ENCODE measurements around the gene STX17.
A peak's percentile ranks its signal among the peaks of the same experiment; 100 is the strongest.

STX17 gene

GRCh38 chr9:100011062-100011681, 104.7 kb downstream of the STX17 start:
- DNase-seq, result no peak
- no peak overlapping the region for H3K27ac ChIP-seq
- H3K9me3 ChIP-seq, result peaks cover 0 to 6% (median 0%) of the 10 kb centered on the region in 3 donors
- intact Hi-C loops (cut with DNase I; ENCODE audit: low total_unique reads), result loop anchor here (10.0 kb wide), 2 partner anchors 206 to 846 kb away; no protein-coding TSS in a partner anchor
- H3K4me3 ChIP-seq, result no peak overlapping the region
- no peaks in the 10 kb centered on the region for H3K27me3 ChIP-seq
- peaks cover 13 to 26% (median 24%) of the 10 kb centered on the region in 3 donors for H3K36me3 ChIP-seq
- H3K4me1 ChIP-seq, result no peaks in the 10 kb centered on the region
- TF ChIP-seq, protein P1, sequence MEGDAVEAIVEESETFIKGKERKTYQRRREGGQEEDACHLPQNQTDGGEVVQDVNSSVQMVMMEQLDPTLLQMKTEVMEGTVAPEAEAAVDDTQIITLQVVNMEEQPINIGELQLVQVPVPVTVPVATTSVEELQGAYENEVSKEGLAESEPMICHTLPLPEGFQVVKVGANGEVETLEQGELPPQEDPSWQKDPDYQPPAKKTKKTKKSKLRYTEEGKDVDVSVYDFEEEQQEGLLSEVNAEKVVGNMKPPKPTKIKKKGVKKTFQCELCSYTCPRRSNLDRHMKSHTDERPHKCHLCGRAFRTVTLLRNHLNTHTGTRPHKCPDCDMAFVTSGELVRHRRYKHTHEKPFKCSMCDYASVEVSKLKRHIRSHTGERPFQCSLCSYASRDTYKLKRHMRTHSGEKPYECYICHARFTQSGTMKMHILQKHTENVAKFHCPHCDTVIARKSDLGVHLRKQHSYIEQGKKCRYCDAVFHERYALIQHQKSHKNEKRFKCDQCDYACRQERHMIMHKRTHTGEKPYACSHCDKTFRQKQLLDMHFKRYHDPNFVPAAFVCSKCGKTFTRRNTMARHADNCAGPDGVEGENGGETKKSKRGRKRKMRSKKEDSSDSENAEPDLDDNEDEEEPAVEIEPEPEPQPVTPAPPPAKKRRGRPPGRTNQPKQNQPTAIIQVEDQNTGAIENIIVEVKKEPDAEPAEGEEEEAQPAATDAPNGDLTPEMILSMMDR (IDR thresholded peaks at IDR 0.05), result peak; percentile 26 to 32

GRCh38 chr9:100012279-100012678, 105.8 kb downstream of the STX17 start:
- Histone ChIP-seq H3K9me3 (peaks cover 0 to 6% (median 0%) of the 10 kb centered on the region in 3 donors), H3K27me3 (no peaks in the 10 kb centered on the region), H3K27ac (no peak overlapping the region), H3K36me3 (peaks cover 23 to 34% (median 27%) of the 10 kb centered on the region in 3 donors), H3K4me1 (no peaks in the 10 kb centered on the region), H3K4me3 (no peak overlapping the region)
- DNase-seq, result no peak
- TF ChIP-seq, protein P1 (IDR thresholded peaks at IDR 0.05), result no peak
- intact Hi-C loops (cut with DNase I; ENCODE audit: low total_unique reads), result loop anchor here (10.0 kb wide), 2 partner anchors 207 to 847 kb away; no protein-coding TSS in a partner anchor

GRCh38 chr9:100013573-100013972, 107.1 kb downstream of the STX17 start:
- H3K36me3 ChIP-seq, result peaks cover 26 to 40% (median 32%) of the 10 kb centered on the region in 3 donors
- H3K27me3 ChIP-seq, result no peaks in the 10 kb centered on the region
- no peak overlapping the region for H3K4me3 ChIP-seq
- TF ChIP-seq, protein P1 (IDR thresholded peaks at IDR 0.05), result no peak
- intact Hi-C loops (cut with DNase I; ENCODE audit: low total_unique reads), result loop anchor here (10.0 kb wide), 2 partner anchors 209 to 849 kb away; no protein-coding TSS in a partner anchor
- H3K4me1 ChIP-seq, result no peaks in the 10 kb centered on the region
- peaks cover 0 to 6% (median 0%) of the 10 kb centered on the region in 3 donors for H3K9me3 ChIP-seq
- DNase-seq, result no peak
- H3K27ac ChIP-seq, result no peak overlapping the region

GRCh38 chr9:100014846-100015245, 108.4 kb downstream of the STX17 start:
- intact Hi-C loops (cut with DNase I; ENCODE audit: low total_unique reads), result loop anchor here (10.0 kb wide), 2 partner anchors 210 to 850 kb away; no protein-coding TSS in a partner anchor
- DNase-seq, result no peak
- no peaks in the 10 kb centered on the region for H3K27me3 ChIP-seq
- no peaks in the 10 kb centered on the region for H3K4me1 ChIP-seq
- peaks cover 26 to 40% (median 32%) of the 10 kb centered on the region in 3 donors for H3K36me3 ChIP-seq
- TF ChIP-seq, protein P1 (IDR thresholded peaks at IDR 0.05), result no peak
- no peak overlapping the region for H3K4me3 ChIP-seq
- peaks cover 0 to 6% (median 0%) of the 10 kb centered on the region in 3 donors for H3K9me3 ChIP-seq
- no peak overlapping the region for H3K27ac ChIP-seq

DNA sequence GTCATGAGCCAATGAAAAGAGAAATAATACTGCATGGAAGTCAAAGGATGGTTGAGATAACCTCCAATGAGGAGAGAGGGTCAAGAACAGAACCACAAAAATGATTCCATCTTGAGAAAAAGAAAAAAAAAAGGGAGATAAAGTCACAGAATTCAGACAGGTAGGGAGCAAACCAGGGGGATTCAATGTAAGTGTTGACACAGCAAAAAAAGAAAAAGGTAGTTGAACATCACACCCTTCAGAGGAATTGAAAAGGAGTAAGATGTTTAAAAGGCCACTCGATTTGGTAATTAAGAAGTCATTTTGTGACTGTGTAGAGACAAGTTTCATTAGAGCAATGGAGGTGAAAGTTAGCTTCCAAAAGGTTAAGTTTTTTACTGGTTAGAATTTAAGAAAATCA, 113.1 kb downstream of the STX17 start:
- H3K27ac ChIP-seq, result no peak overlapping the region
- TF ChIP-seq, protein P1 (IDR thresholded peaks at IDR 0.05), result no peak
- intact Hi-C loops (cut with DNase I; ENCODE audit: low total_unique reads), result loop anchor here (10.0 kb wide), 2 partner anchors 215 to 855 kb away; no protein-coding TSS in a partner anchor
- no peak for DNase-seq
- no peaks in the 10 kb centered on the region for H3K4me1 ChIP-seq
- peaks cover 0 to 3% (median under 1%) of the 10 kb centered on the region in 3 donors for H3K9me3 ChIP-seq
- no peaks in the 10 kb centered on the region for H3K27me3 ChIP-seq
- H3K36me3 ChIP-seq, result peaks cover 27 to 36% (median 31%) of the 10 kb centered on the region in 3 donors
- H3K4me3 ChIP-seq, result no peak overlapping the region
